KMS-11 (cell line): Measurements from ENCODE around the gene ACOT4.

ENCODE experiments used
- H2AFZ ChIP-seq: fragments of 200-600 bp; sonication (generic); 2 replicates; pipeline ENCODE4 v1.6.1; 2016; ENCODE audit warnings: antibody characterized with exemption, mixed run types, low read depth
- H3K27ac ChIP-seq: fragments of 200-600 bp; sonication (generic); 2 replicates; pipeline ENCODE4 v1.6.1; 2016; ENCODE audit warnings: mild to moderate bottlenecking, mixed run types
- H3K27me3 ChIP-seq: fragments of 200-600 bp; sonication (generic); 2 replicates; pipeline ENCODE4 v1.6.1; 2017; ENCODE audit warnings: mild to moderate bottlenecking, low read depth, mixed run types, moderate library complexity; ENCODE audit not compliant: insufficient read depth
- H3K36me3 ChIP-seq: fragments of 200-600 bp; sonication (generic); 2 replicates; pipeline ENCODE4 v1.6.1; 2017; ENCODE audit warnings: mild to moderate bottlenecking, mixed run types; ENCODE audit not compliant: insufficient read depth
- H3K4me1 ChIP-seq: fragments of 200-600 bp; sonication (generic); 2 replicates; pipeline ENCODE4 v1.6.1; 2016; ENCODE audit warnings: mild to moderate bottlenecking, low read depth, mixed run types; ENCODE audit not compliant: poor library complexity, severe bottlenecking
- H3K4me2 ChIP-seq: fragments of 200-600 bp; sonication (generic); 2 replicates; pipeline ENCODE4 v1.7.0; 2016; ENCODE audit warnings: mild to moderate bottlenecking, mixed run types
- H3K4me3 ChIP-seq: fragments of 200-600 bp; sonication (generic); IDR thresholded peaks from 2 replicates; pipeline ENCODE4 v1.6.1; 2017; ENCODE audit warnings: low read depth, low read length, mixed read lengths; ENCODE audit not compliant: insufficient read depth
- H3K79me2 ChIP-seq: fragments of 200-600 bp; sonication (generic); 2 replicates; pipeline ENCODE4 v1.6.1; 2016; ENCODE audit warnings: low read depth, mixed run types; ENCODE audit not compliant: insufficient read depth
- H3K9ac ChIP-seq: fragments of 200-600 bp; sonication (generic); 2 replicates; pipeline ENCODE4 v1.6.1; 2016; ENCODE audit warnings: mild to moderate bottlenecking, mixed run types
- H4K20me1 ChIP-seq: fragments of 200-600 bp; sonication (generic); 2 replicates; pipeline ENCODE4 v1.6.1; 2016; ENCODE audit warnings: mild to moderate bottlenecking, mixed run types; ENCODE audit not compliant: insufficient read depth
- CTCF ChIP-seq: fragments of 200-600 bp; sonication (generic); conservative IDR thresholded peaks from 2 replicates; pipeline ENCODE4 v1.6.1; 2017; ENCODE audit warnings: low read depth, mild to moderate bottlenecking, antibody characterized with exemption, low read length, moderate library complexity, mixed read lengths

ACOT4 gene

GRCh38 chr14:73619524-73619923 is 27.9 kb downstream of the ACOT4 start:
- Histone ChIP-seq H3K27ac (no peak overlapping the region), H3K27me3 (no peaks in the 10 kb centered on the region), H3K4me3 (no peak overlapping the region), H2AFZ (no peak overlapping the region), H3K9ac (no peak overlapping the region), H3K4me2 (no peak overlapping the region), H3K36me3 (no peaks in the 10 kb centered on the region), H3K79me2 (no peaks in the 10 kb centered on the region), H3K4me1 (no peaks in the 10 kb centered on the region), H4K20me1 (no peaks in the 10 kb centered on the region)
- TF ChIP-seq CTCF, result no peak

DNA sequence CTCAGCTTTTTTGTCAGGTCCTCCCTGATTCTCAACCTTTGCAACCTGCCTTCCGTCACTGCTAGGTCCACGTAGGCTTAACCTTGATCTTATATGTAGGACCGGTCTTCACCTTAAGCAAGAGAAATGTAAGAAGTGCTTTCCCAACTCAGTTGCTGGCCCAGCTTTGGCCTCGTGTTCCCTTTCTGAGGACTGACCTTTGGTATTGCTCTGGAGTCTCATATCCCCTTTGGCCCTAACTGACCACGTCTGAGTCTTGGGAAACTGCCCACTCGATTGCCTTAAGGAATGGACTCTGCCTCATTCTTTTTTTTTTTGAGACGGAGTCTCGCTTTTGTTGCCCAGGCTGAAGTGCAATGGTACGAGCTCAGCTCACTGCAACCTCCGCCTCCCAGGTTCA is 28.6 kb downstream of the ACOT4 start:
- H3K4me1 ChIP-seq, result no peaks in the 10 kb centered on the region
- H4K20me1 ChIP-seq, result no peaks in the 10 kb centered on the region
- H3K79me2 ChIP-seq, result no peaks in the 10 kb centered on the region
- no peak for TF ChIP-seq CTCF
- H3K4me3 ChIP-seq, result no peak overlapping the region
- H3K36me3 ChIP-seq, result no peaks in the 10 kb centered on the region
- no peaks in the 10 kb centered on the region for H3K27me3 ChIP-seq
- no peak overlapping the region for H3K4me2 ChIP-seq
- no peak overlapping the region for H2AFZ ChIP-seq
- no peak overlapping the region for H3K27ac ChIP-seq
- no peak overlapping the region for H3K9ac ChIP-seq

DNA sequence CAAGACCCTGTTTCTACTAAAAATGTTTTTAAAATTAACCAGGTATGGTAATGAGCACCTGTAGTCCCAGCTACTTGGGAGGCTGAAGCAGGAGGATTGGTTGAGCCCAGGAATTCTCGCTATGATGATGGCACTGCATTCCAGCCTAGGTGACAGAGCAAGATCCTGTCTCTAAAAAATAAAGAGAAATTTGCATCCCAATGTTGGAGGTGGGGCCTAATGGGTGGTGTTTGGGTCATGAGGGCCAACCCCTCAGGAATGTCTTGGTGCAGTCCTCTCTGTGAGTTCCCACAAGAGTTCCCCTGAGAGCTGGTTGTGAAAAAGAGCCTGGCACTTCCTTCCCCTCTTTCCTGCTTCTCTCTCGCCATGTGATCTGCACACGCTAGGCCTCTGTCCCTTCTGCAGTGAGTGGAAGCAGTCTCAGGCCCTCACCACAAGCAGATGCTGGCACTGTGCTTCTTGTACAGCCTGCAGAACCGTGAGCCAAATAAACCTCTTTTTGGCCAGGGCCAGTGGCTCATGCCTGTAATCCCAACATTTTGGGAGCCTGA is 31.9 kb downstream of the ACOT4 start:
- Histone ChIP-seq H2AFZ (no peak overlapping the region), H3K27me3 (no peaks in the 10 kb centered on the region), H3K4me2 (no peak overlapping the region), H3K4me1 (no peaks in the 10 kb centered on the region), H3K27ac (no peak overlapping the region), H3K79me2 (no peaks in the 10 kb centered on the region), H3K9ac (no peak overlapping the region), H3K4me3 (no peak overlapping the region), H4K20me1 (no peaks in the 10 kb centered on the region), H3K36me3 (no peaks in the 10 kb centered on the region)
- no peak for TF ChIP-seq CTCF

GRCh38 chr14:73625706-73626105 is 34.0 kb downstream of the ACOT4 start:
- H2AFZ ChIP-seq, result no peak overlapping the region
- H3K9ac ChIP-seq, result no peak overlapping the region
- H3K4me1 ChIP-seq, result no peaks in the 10 kb centered on the region
- TF ChIP-seq CTCF, result no peak
- no peak overlapping the region for H3K4me3 ChIP-seq
- H3K36me3 ChIP-seq, result no peaks in the 10 kb centered on the region
- no peak overlapping the region for H3K27ac ChIP-seq
- H3K4me2 ChIP-seq, result no peak overlapping the region
- H3K79me2 ChIP-seq, result no peaks in the 10 kb centered on the region
- H4K20me1 ChIP-seq, result no peaks in the 10 kb centered on the region
- no peaks in the 10 kb centered on the region for H3K27me3 ChIP-seq
